Natural killer cell treated with Interleukin-12 subunit alpha and Interleukin-12 subunit beta and Interleukin-15 and Interleukin-18, amount 100 ng/mL, for 72 hours (primary cell): ENCODE measurements around the gene ADCY3. TPM values are rescaled to one million over a fixed set of nuclear protein-coding genes. Genes with fewer than 3 reads are reported as not detected.

Experiments
- total RNA-seq, 2 donors: library from RNA; stranded (reverse); gene quantifications; one replicate each; pipeline ENCODE4 v1.2.3, GENCODE V29; 2022

The ADCY3 gene
- total RNA-seq, 2 donors from 2014 or later = 23.3 to 71.9 TPM

Other genes with a start within 250 kb of the ADCY3 start
- gene PTRHD1, start 126.8 kb downstream of the ADCY3 start, total RNA-seq = 10 to 100 TPM; 16.0 to 16.6 TPM
- 10 to 100 TPM; 35.3 to 69.1 TPM for gene CENPO, start 126.8 kb downstream of the ADCY3 start, total RNA-seq
- gene DNAJC27, start 51.7 kb upstream of the ADCY3 start, total RNA-seq = 1 to 10 TPM; 4.9 to 7.4 TPM
- gene EFR3B, start 121.8 kb upstream of the ADCY3 start, total RNA-seq = 1 to 10 TPM in 1 of 2 donors, under 1 TPM in 1; 0.98 to 3.2 TPM
- 1 to 10 TPM; 3.4 to 5.2 TPM for gene POMC, start 248.3 kb upstream of the ADCY3 start, total RNA-seq